ENCODE measurements around the gene PRLR. TPM values are rescaled to one million over a fixed set of nuclear protein-coding genes. Genes with fewer than 3 reads are reported as not detected.

The PRLR gene
- total and polyA plus RNA-seq, 11 donors = 0.08 to 2.2 (median 0.57) TPM

DNA sequence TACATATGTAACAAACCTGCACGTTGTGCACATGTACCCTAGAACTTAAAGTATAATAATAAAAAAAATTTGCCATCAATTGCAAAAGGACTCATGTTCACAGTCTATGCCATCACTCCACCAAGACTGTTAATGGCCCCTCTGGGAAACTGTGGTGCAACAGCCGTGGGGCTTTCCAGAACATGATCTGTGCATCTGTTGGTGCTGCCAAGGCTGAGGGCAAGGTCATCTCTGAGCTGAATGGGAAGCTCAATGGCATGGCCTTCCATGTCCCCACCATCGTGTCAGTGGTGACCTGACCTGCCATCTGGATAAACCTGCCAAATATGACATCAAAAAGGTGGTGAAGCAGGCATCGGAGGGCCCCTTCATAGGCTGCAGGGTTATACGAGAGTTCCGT lies 149.2 kb downstream of the PRLR start:
- H3K36me3 ChIP-seq = no peaks in the 10 kb centered on the region
- DNase-seq (no peak), ATAC-seq (no peak)
- 86 to 90% (median 88%) methylated on average over 6 of the region's 6 CpGs for WGBS, 4 donors
- H3K4me3 ChIP-seq = no peak overlapping the region
- no peaks in the 10 kb centered on the region for H3K4me1 ChIP-seq
- H3K27ac ChIP-seq = no peak overlapping the region
- peaks cover 0 to 5% (median 0%) of the 10 kb centered on the region in 12 donors for H3K9me3 ChIP-seq
- TF ChIP-seq POLR2A (IDR thresholded peaks at IDR 0.05) = no peak
- TF ChIP-seq, protein P1, sequence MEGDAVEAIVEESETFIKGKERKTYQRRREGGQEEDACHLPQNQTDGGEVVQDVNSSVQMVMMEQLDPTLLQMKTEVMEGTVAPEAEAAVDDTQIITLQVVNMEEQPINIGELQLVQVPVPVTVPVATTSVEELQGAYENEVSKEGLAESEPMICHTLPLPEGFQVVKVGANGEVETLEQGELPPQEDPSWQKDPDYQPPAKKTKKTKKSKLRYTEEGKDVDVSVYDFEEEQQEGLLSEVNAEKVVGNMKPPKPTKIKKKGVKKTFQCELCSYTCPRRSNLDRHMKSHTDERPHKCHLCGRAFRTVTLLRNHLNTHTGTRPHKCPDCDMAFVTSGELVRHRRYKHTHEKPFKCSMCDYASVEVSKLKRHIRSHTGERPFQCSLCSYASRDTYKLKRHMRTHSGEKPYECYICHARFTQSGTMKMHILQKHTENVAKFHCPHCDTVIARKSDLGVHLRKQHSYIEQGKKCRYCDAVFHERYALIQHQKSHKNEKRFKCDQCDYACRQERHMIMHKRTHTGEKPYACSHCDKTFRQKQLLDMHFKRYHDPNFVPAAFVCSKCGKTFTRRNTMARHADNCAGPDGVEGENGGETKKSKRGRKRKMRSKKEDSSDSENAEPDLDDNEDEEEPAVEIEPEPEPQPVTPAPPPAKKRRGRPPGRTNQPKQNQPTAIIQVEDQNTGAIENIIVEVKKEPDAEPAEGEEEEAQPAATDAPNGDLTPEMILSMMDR (IDR thresholded peaks at IDR 0.05) = no peak
- H3K27me3 ChIP-seq = no peaks in the 10 kb centered on the region
- intact Hi-C loops (cut with DNase I) = loop anchor here in 2 of 10 donors (10.0 kb wide), 1 partner anchor 844 kb away; no protein-coding TSS in a partner anchor

DNA sequence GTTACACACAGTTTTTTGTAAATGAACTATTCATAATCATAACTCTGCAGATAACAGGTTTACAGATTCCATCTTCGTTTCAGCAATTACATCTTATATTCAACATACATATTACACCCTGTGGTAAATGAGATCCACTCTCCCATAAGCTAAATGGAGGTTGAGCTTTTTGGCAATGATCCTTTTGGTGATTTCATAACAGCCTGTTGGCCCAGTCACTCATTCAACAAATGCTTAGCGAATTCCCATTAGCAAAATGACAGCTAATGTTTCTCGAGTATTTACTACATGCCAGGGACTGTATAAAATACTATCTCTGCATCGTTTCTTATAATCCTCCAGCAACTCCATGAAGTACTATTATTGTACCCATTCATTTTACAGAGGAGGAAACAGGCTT lies 157.1 kb downstream of the PRLR start:
- no peaks in the 10 kb centered on the region for H3K36me3 ChIP-seq
- no peak for DNase-seq
- no peak overlapping the region for H3K27ac ChIP-seq
- H3K4me3 ChIP-seq = no peak overlapping the region
- TF ChIP-seq, protein P1 (IDR thresholded peaks at IDR 0.05) = no peak
- intact Hi-C loops (cut with DNase I) = no loop called here
- peaks cover 0 to 3% (median 0%) of the 10 kb centered on the region in 9 donors for H3K27me3 ChIP-seq
- 81 to 89% (median 83%) methylated on average over 4 of the region's 4 CpGs for WGBS, 4 donors
- no peak for ATAC-seq
- H3K9me3 ChIP-seq = peaks cover 0 to 9% (median 0%) of the 10 kb centered on the region in 12 donors
- H3K4me1 ChIP-seq = no peaks in the 10 kb centered on the region

GRCh38 chr5:35069188-35069587 lies 161.1 kb downstream of the PRLR start:
- ATAC-seq (no peak), DNase-seq (no peak)
- TF ChIP-seq POLR2A (IDR thresholded peaks at IDR 0.05) = no peak
- TF ChIP-seq, protein P1 (IDR thresholded peaks at IDR 0.05) = no peak
- intact Hi-C loops (cut with DNase I) = no loop called here
- WGBS, 4 donors = 64 to 92% (median 84%) methylated on average over 1 of the region's 1 CpG
- Histone ChIP-seq H3K27me3 (peaks cover 0 to 6% (median 0%) of the 10 kb centered on the region in 9 donors), H3K4me1 (peaks cover 0 to 4% (median 0%) of the 10 kb centered on the region in 12 donors), H3K27ac (no peak overlapping the region), H3K9me3 (peaks cover 0 to 8% (median 0%) of the 10 kb centered on the region in 12 donors), H3K4me3 (no peak overlapping the region), H3K36me3 (no peaks in the 10 kb centered on the region)

GRCh38 chr5:35067985-35068384 lies 162.3 kb downstream of the PRLR start:
- DNase-seq (no peak), ATAC-seq (no peak)
- no peak overlapping the region for H3K27ac ChIP-seq
- no peak for TF ChIP-seq POLR2A (IDR thresholded peaks at IDR 0.05)
- TF ChIP-seq, protein P1 (IDR thresholded peaks at IDR 0.05) = no peak
- H3K36me3 ChIP-seq = no peaks in the 10 kb centered on the region
- H3K4me3 ChIP-seq = no peak overlapping the region
- H3K4me1 ChIP-seq = peaks cover 0 to 4% (median 0%) of the 10 kb centered on the region in 12 donors
- 81 to 94% (median 83%) methylated on average over 2 of the region's 2 CpGs for WGBS, 4 donors
- intact Hi-C loops (cut with DNase I) = no loop called here
- H3K9me3 ChIP-seq = no peaks in the 10 kb centered on the region
- peaks cover 0 to 6% (median 0%) of the 10 kb centered on the region in 9 donors for H3K27me3 ChIP-seq

Data from heart left ventricle (tissue), 16 donors.